ENCODE results near the gene UGP2. TPM values are rescaled to one million over a fixed set of nuclear protein-coding genes. Genes with fewer than 3 reads are reported as not detected.
"Not testable (repeated sequence)": the region's sequence is repeated elsewhere in the genome, so short reads cannot be mapped to it uniquely, and the experiment has no call there.

Gene UGP2
- total RNA-seq, 5 donors from 2014 or later (not counting 1 experiment from before 2014, with no cell fraction given): 67.4 to 103 (median 80.1) TPM

DNA sequence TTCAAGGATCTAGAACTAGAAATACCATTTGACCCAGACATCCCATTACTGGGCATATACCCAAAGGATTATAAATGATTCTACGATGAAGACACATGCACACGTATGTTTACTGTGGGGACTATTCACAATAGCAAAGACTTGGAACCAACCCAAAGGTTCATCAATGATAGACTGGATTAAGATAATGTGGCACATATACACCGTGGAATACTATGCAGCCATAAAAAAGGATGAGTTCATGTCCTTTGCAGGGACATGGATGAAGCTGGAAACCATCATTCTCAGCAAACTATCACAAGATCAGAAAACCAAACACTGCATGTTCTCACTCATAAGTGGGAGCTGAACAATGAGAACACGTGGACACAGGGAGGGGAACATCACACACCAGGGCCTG, 90.4 kb downstream of the UGP2 start:
- H3K27me3 Mint-ChIP-seq; ATAC-seq (replicated peaks in 1 of 4); H3K4me3 ChIP-seq (ENCODE audit: control insufficient read depth in 1 of 2, extremely low read depth in 1 of 2, low read length in 1 of 2); H3K4me3 Mint-ChIP-seq; H3K4me1 ChIP-seq (ENCODE audit: control insufficient read depth in 1 of 2, extremely low read depth in 1 of 2, insufficient read depth in 2 of 2, low read length in 2 of 2); POLR2A ChIA-PET; H3K9me3 ChIP-seq; H3K27me3 ChIP-seq (replicated peaks in 1 of 2; ENCODE audit: control insufficient read depth in 2 of 2, extremely low read depth in 1 of 2, insufficient read depth in 2 of 2, low read length in 1 of 2); H3K27ac ChIP-seq (ENCODE audit: low read length); H3K9me3 Mint-ChIP-seq; CTCF ChIA-PET; DNase-seq: not testable (repeated sequence)
- Mint-ChIP-seq H3K4me1 (peaks cover 13 to 20% (median 19%) of the 10 kb centered on the region in 3 donors), H3K36me3 (peaks cover 82% of the 10 kb centered on the region), H3K27ac (peak overlapping the region in 1 of 2 donors; percentile 16)
- WGBS (ENCODE audit: insufficient coverage): no CpG with 5 or more reads among the region's 4 CpGs
- H3K36me3 ChIP-seq (ENCODE audit: control insufficient read depth in 2 of 2, extremely low read depth in 1 of 2, insufficient read depth in 1 of 2, low read length in 1 of 2): peaks cover 0 to 11% of the 10 kb centered on the region in 2 donors

Other genes with a start within 250 kb of the UGP2 start
- 10 to 100 TPM; 12.3 to 15.1 (median 12.8) TPM for gene VPS54, start 177.5 kb downstream of the UGP2 start, total RNA-seq